ENCODE measurements around the gene HECTD1.

DNA sequence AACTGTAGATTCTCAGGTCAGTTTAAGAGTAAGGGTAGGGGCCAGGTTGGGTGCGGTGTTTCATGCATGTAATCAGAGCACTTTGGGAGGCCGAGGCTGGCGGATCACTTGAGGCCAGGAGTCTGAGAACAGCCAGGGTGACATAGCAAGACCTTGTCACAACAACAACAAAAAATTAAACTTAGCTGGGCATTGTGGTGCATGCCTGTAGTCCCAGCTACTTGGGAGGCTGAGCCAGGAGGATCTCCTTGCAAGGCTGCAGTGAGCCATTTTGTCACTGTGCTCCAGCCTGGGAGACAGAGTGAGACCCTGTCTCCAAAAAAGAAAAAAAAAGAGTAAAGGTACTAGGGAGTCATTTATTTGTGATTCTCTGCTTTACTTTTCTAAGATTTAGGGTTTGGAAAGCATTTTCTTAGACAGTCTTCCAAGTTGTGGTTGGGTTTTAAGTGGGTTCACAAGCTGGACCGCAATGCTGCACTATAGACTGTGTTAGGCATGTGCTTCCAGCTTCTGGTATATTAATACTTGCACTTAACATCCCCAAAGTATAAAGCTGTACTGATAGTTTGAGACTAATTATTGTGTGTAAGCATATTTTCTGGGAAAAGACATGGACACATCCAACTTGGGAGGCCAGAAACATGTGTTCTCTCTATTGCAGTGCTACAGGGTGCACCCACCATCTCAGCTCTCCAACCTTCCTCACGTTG lies 49.1 kb upstream of the HECTD1 start:
- TF ChIP-seq, protein P1, sequence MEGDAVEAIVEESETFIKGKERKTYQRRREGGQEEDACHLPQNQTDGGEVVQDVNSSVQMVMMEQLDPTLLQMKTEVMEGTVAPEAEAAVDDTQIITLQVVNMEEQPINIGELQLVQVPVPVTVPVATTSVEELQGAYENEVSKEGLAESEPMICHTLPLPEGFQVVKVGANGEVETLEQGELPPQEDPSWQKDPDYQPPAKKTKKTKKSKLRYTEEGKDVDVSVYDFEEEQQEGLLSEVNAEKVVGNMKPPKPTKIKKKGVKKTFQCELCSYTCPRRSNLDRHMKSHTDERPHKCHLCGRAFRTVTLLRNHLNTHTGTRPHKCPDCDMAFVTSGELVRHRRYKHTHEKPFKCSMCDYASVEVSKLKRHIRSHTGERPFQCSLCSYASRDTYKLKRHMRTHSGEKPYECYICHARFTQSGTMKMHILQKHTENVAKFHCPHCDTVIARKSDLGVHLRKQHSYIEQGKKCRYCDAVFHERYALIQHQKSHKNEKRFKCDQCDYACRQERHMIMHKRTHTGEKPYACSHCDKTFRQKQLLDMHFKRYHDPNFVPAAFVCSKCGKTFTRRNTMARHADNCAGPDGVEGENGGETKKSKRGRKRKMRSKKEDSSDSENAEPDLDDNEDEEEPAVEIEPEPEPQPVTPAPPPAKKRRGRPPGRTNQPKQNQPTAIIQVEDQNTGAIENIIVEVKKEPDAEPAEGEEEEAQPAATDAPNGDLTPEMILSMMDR (IDR thresholded peaks at IDR 0.05): no peak
- no peak for TF ChIP-seq POLR2A (IDR thresholded peaks at IDR 0.05)
